H9 (cell line): ENCODE measurements around the gene PIP5K1C. TPM values are rescaled to one million over a fixed set of nuclear protein-coding genes. Genes with fewer than 3 reads are reported as not detected.

ENCODE experiments used
- DNase-seq: peaks from one replicate; pipeline ENCODE4 v3.0.0-alpha.2; 2017
- H2AFZ ChIP-seq: one replicate; pipeline ENCODE4 v1.6.1; 2013; ENCODE audit warnings: mild to moderate bottlenecking, low read length, control low read depth, moderate library complexity
- H2AK5ac ChIP-seq: 2 replicates; pipeline ENCODE4 v1.6.1; 2013; ENCODE audit warnings: low read length, control low read depth, mixed read lengths; ENCODE audit not compliant: insufficient read length
- H2BK120ac ChIP-seq: one replicate; pipeline ENCODE4 v1.6.1; 2013; ENCODE audit warnings: low read depth, mild to moderate bottlenecking, low read length, control low read depth, inconsistent platforms; ENCODE audit not compliant: poor library complexity, severe bottlenecking
- H2BK12ac ChIP-seq: 2 replicates; pipeline ENCODE4 v1.6.1; 2013; ENCODE audit warnings: low read length, control low read depth, mixed read lengths, low read depth; ENCODE audit not compliant: insufficient read length
- H2BK15ac ChIP-seq: 2 replicates; pipeline ENCODE4 v1.6.1; 2013; ENCODE audit warnings: low read depth, low read length, control low read depth
- H2BK20ac ChIP-seq: one replicate; pipeline ENCODE4 v1.6.1; 2013; ENCODE audit warnings: low read depth, mild to moderate bottlenecking, low read length, control low read depth, inconsistent platforms; ENCODE audit not compliant: poor library complexity, severe bottlenecking
- H2BK5ac ChIP-seq: 2 replicates; pipeline ENCODE4 v1.6.1; 2013; ENCODE audit warnings: low read length, control low read depth, mixed read lengths; ENCODE audit not compliant: insufficient read length
- H3K14ac ChIP-seq: 2 replicates; pipeline ENCODE4 v1.6.1; 2013; ENCODE audit warnings: low read length, control low read depth; ENCODE audit not compliant: insufficient read depth
- H3K18ac ChIP-seq: 2 replicates; pipeline ENCODE4 v1.6.1; 2013; ENCODE audit warnings: low read depth, mild to moderate bottlenecking, mixed read lengths, low read length, control low read depth; ENCODE audit not compliant: insufficient read length
- H3K23ac ChIP-seq: 2 replicates; pipeline ENCODE4 v1.6.1; 2013; ENCODE audit warnings: low read length, control low read depth, mixed read lengths, low read depth; ENCODE audit not compliant: insufficient read length
- H3K23me2 ChIP-seq: 2 replicates; pipeline ENCODE4 v1.6.1; 2013; ENCODE audit warnings: low read depth, mild to moderate bottlenecking, mixed read lengths, low read length, control low read depth; ENCODE audit not compliant: insufficient read length, poor library complexity, severe bottlenecking
- H3K27ac ChIP-seq: 2 replicates; pipeline ENCODE4 v1.5.1; 2013; ENCODE audit warnings: low read length, control low read depth, mixed read lengths, low read depth; ENCODE audit not compliant: insufficient read length
- H3K27me3 ChIP-seq: 2 replicates; pipeline ENCODE4 v1.6.1; 2013; ENCODE audit warnings: low read length, control low read depth, inconsistent platforms; ENCODE audit not compliant: insufficient read depth
- H3K4ac ChIP-seq: 2 replicates; pipeline ENCODE4 v1.6.1; 2013; ENCODE audit warnings: low read depth, mild to moderate bottlenecking, control low read depth, inconsistent platforms, low read length, moderate library complexity
- H3K4me1 ChIP-seq: 2 replicates; pipeline ENCODE4 v1.6.1; 2013; ENCODE audit warnings: low read length, control low read depth, inconsistent platforms; ENCODE audit not compliant: insufficient read depth
- H3K4me2 ChIP-seq: 2 replicates; pipeline ENCODE4 v1.6.1; 2013; ENCODE audit warnings: low read length, control low read depth, mixed read lengths; ENCODE audit not compliant: insufficient read length, insufficient read depth
- H3K56ac ChIP-seq: 2 replicates; pipeline ENCODE4 v1.6.1; 2013; ENCODE audit warnings: low read depth, mild to moderate bottlenecking, mixed read lengths, low read length, control low read depth; ENCODE audit not compliant: insufficient read length
- H3K79me1 ChIP-seq: 2 replicates; pipeline ENCODE4 v1.6.1; 2013; ENCODE audit warnings: low read depth, mild to moderate bottlenecking, moderate library complexity, low read length, control low read depth, inconsistent platforms; ENCODE audit not compliant: insufficient read depth, poor library complexity, severe bottlenecking
- H3K79me2 ChIP-seq: 2 replicates; pipeline ENCODE4 v1.6.1; 2013; ENCODE audit warnings: low read length, control low read depth, inconsistent platforms; ENCODE audit not compliant: insufficient read depth
- H3K9ac ChIP-seq: 2 replicates; pipeline ENCODE4 v1.6.1; 2013; ENCODE audit warnings: low read length, control low read depth, mixed read lengths; ENCODE audit not compliant: insufficient read length; ENCODE audit errors: extremely low read depth
- H3K9me3 ChIP-seq: one replicate; pipeline ENCODE4 v1.6.1; 2013; ENCODE audit warnings: low read depth, low read length, inconsistent platforms; ENCODE audit not compliant: control insufficient read depth
- H3T11ph ChIP-seq: one replicate; pipeline ENCODE4 v1.6.1; 2013; ENCODE audit warnings: mild to moderate bottlenecking, low read length, control low read depth, inconsistent platforms
- H4K20me1 ChIP-seq: one replicate; pipeline ENCODE4 v1.6.1; 2013; ENCODE audit not compliant: control insufficient read depth, insufficient read length, insufficient read depth
- H4K5ac ChIP-seq: 2 replicates; pipeline ENCODE4 v1.6.1; 2013; ENCODE audit warnings: low read depth, mild to moderate bottlenecking, mixed read lengths, low read length, control low read depth; ENCODE audit not compliant: insufficient read length
- H4K8ac ChIP-seq: replicated peaks from 2 replicates; pipeline ENCODE4 v1.6.1; 2013; ENCODE audit warnings: low read length, control low read depth, mixed read lengths, low read depth; ENCODE audit not compliant: insufficient read length
- H4K91ac ChIP-seq: 2 replicates; pipeline ENCODE4 v1.6.1; 2013; ENCODE audit warnings: low read depth, mild to moderate bottlenecking, moderate library complexity, mixed read lengths, low read length, control low read depth; ENCODE audit not compliant: insufficient read length
- H3K27ac Mint-ChIP-seq, 3 experiments: 2 replicates in 2 of 3; 3 replicates in 1 of 3; pipeline ENCODE4 v1.8.0; 2020 to 2021; ENCODE audit warnings: mixed read lengths in 3 of 3, mild to moderate bottlenecking in 1 of 3, moderate library complexity in 1 of 3
- H3K27me3 Mint-ChIP-seq: 2 replicates; pipeline ENCODE4 v1.8.0; 2021; ENCODE audit warnings: low read depth, mild to moderate bottlenecking, moderate library complexity, mixed read lengths
- H3K36me3 Mint-ChIP-seq, 3 experiments: 2 replicates in 2 of 3; 3 replicates in 1 of 3; pipeline ENCODE4 v1.8.0; 2020 to 2021; ENCODE audit warnings: low read depth in 3 of 3, mixed read lengths in 3 of 3; ENCODE audit not compliant: insufficient read depth in 1 of 3
- H3K4me1 Mint-ChIP-seq, 2 experiments: 2 replicates each; pipeline ENCODE4 v1.8.0; 2020; ENCODE audit warnings: mixed read lengths in 2 of 2
- H3K4me3 Mint-ChIP-seq, 2 experiments: 2 replicates in 1 of 2; 3 replicates in 1 of 2; pipeline ENCODE4 v1.8.0; 2020 to 2021; ENCODE audit warnings: mild to moderate bottlenecking in 2 of 2, mixed read lengths in 2 of 2, moderate library complexity in 1 of 2
- H3K9me3 Mint-ChIP-seq, 2 experiments: 2 replicates in 1 of 2; 3 replicates in 1 of 2; pipeline ENCODE4 v1.8.0; 2020; ENCODE audit warnings: mild to moderate bottlenecking in 2 of 2, mixed read lengths in 2 of 2, moderate library complexity in 1 of 2
- CTCF ChIP-seq: fragments of 200-600 bp; sonication (generic); conservative IDR thresholded peaks from 3 replicates; pipeline ENCODE4 v1.8.0; 2021; ENCODE audit warnings: antibody characterized with exemption, mild to moderate bottlenecking
- WGBS: extraction: QIAGEN DNeasy Blood & Tissue Kit; methylation state at CpG from one replicate; pipeline ENCODE4 v1.1.7; 2013; ENCODE audit warnings: missing lambda C conversion rate, low lambda C conversion rate, mixed read lengths; ENCODE audit not compliant: insufficient read length; ENCODE audit errors: extremely low coverage; 5-methylcytosine and 5-hydroxymethylcytosine counted together
- total RNA-seq: library from RNA; stranded (reverse); gene quantifications from 2 replicates; pipeline ENCODE4 v1.2.1, GENCODE V29; 2021

The PIP5K1C gene
- total RNA-seq, 1 experiment from 2014 or later = 41.7 TPM

GRCh38 chr19:3722443-3723109 lies 22.3 kb upstream of the PIP5K1C start:
- H3K36me3 Mint-ChIP-seq = no peaks in the 10 kb centered on the region
- Histone ChIP-seq H4K20me1 (no peaks in the 10 kb centered on the region), H2BK15ac (no peak overlapping the region), H3K56ac (no peak overlapping the region), H3K4ac (no peak overlapping the region), H3K23ac (no peak overlapping the region), H3K27me3 (no peaks in the 10 kb centered on the region), H3T11ph (no peak overlapping the region), H3K79me1 (no peaks in the 10 kb centered on the region), H4K91ac (no peak overlapping the region), H3K79me2 (no peaks in the 10 kb centered on the region), H2BK12ac (no peak overlapping the region), H3K9me3 (no peaks in the 10 kb centered on the region), H2BK5ac (no peak overlapping the region), H4K8ac (no peak overlapping the region), H3K4me1 (no peaks in the 10 kb centered on the region; the same call in 1 of the 2 replicates), H3K14ac (no peak overlapping the region), H3K4me2 (peak overlapping the region; percentile 92), H3K23me2 (peaks cover 10% of the 10 kb centered on the region), H3K18ac (no peak overlapping the region), H3K9ac (no peak overlapping the region), H4K5ac (no peak overlapping the region), H2BK20ac (no peak overlapping the region), H2AK5ac (no peak overlapping the region), H2BK120ac (no peak overlapping the region), H3K27ac (no peak overlapping the region), H2AFZ (no peak overlapping the region)
- TF ChIP-seq CTCF = no peak
- WGBS = no CpG with 5 or more reads among the region's 30 CpGs
- H3K4me3 Mint-ChIP-seq = peak overlapping the region; percentile 71 to 87
- peak overlapping the region in 2 of 3 experiments; percentile 70 to 91; a peak in 4 of 7 replicates for H3K27ac Mint-ChIP-seq
- peaks cover 3% of the 10 kb centered on the region for H3K27me3 Mint-ChIP-seq
- no peaks in the 10 kb centered on the region; a peak in 1 of 5 replicates for H3K9me3 Mint-ChIP-seq
- H3K4me1 Mint-ChIP-seq = peaks cover 16 to 43% of the 10 kb centered on the region in 2 experiments
- peak; percentile 93 for DNase-seq
